Caco-2 (cell line): ENCODE data around the gene LMNB1. TPM values are rescaled to one million over a fixed set of nuclear protein-coding genes. Genes with fewer than 3 reads are reported as not detected.
A peak's percentile ranks its signal among the peaks of the same experiment; 100 is the strongest.
"Not testable (repeated sequence)": the region's sequence is repeated elsewhere in the genome, so short reads cannot be mapped to it uniquely, and the experiment has no call there.

ENCODE experiments used
- BruUV-seq: library from RNA; stranded (reverse); fragments of 400-500 nt; replicated peaks from 2 replicates; lab custom pipeline; 2021; lab: Mats Ljungman, UMichigan
- CTCF ChIA-PET: fragments of 300-600 bp; sonication (Branson Sonifier 250); formaldehyde crosslinking; loops from one replicate; lab custom pipeline; 2022; ENCODE audit warnings: antibody characterized with exemption; lab: Charles Lee
- POLR2A ChIA-PET: fragments of 300-600 bp; sonication (Branson Sonifier 250); formaldehyde crosslinking; loops from one replicate; lab custom pipeline; 2022; ENCODE audit warnings: antibody characterized with exemption; lab: Charles Lee
- DNase-seq, 2 experiments: peaks; one replicate each; pipeline versions ENCODE4 v3.0.0 to v3.0.0-alpha.2; 2020 to 2022
- H3K27me3 ChIP-seq: replicated peaks from 2 replicates; pipeline ENCODE4 v1.6.0; 2011; ENCODE audit warnings: low read length; ENCODE audit not compliant: control insufficient read depth, insufficient read depth
- H3K36me3 ChIP-seq: 2 replicates; pipeline ENCODE4 v1.5.1; 2011; ENCODE audit warnings: low read length; ENCODE audit not compliant: control insufficient read depth, insufficient read depth
- H3K4me1 ChIP-seq: fragments of 250-450 bp; sonication (Bioruptor Pico); 2 replicates; pipeline ENCODE4 v1.5.1; 2020; ENCODE audit warnings: mild to moderate bottlenecking
- H3K4me3 ChIP-seq: 2 replicates; pipeline ENCODE4 v1.5.1; 2011; ENCODE audit warnings: low read depth, mild to moderate bottlenecking, control low read depth, low read length
- H3K9me3 ChIP-seq: fragments of 250-450 bp; sonication (Bioruptor Pico); 2 replicates; pipeline ENCODE4 v1.5.1; 2020; ENCODE audit warnings: mild to moderate bottlenecking, moderate library complexity
- H3K27ac Mint-ChIP-seq: one replicate; pipeline ENCODE4 v1.8.0; 2022; ENCODE audit warnings: mixed read lengths; ENCODE audit not compliant: unreplicated experiment
- H3K27me3 Mint-ChIP-seq: one replicate; pipeline ENCODE4 v1.8.0; 2022; ENCODE audit warnings: mixed read lengths; ENCODE audit not compliant: insufficient read depth, unreplicated experiment
- H3K36me3 Mint-ChIP-seq: one replicate; pipeline ENCODE4 v1.8.0; 2022; ENCODE audit warnings: mild to moderate bottlenecking, mixed read lengths; ENCODE audit not compliant: insufficient read depth, unreplicated experiment
- H3K4me1 Mint-ChIP-seq: one replicate; pipeline ENCODE4 v1.8.0; 2022; ENCODE audit warnings: low read depth, mixed read lengths; ENCODE audit not compliant: unreplicated experiment
- H3K4me3 Mint-ChIP-seq: one replicate; pipeline ENCODE4 v1.8.0; 2022; ENCODE audit warnings: mild to moderate bottlenecking, moderate library complexity, mixed read lengths; ENCODE audit not compliant: unreplicated experiment
- H3K9me3 Mint-ChIP-seq: one replicate; pipeline ENCODE4 v1.8.0; 2022; ENCODE audit warnings: mixed read lengths; ENCODE audit not compliant: unreplicated experiment
- CTCF ChIP-seq, 2 experiments: fragments of 200-600 bp in 1 of 2; IDR thresholded peaks; 1 replicate in 1 of 2; 2 replicates in 1 of 2; pipeline versions ENCODE4 v1.5.1 to v1.8.0; 2011 to 2022; ENCODE audit warnings: antibody characterized with exemption in 1 of 2, control low read depth in 1 of 2, inconsistent platforms in 1 of 2, low read depth in 1 of 2, low read length in 1 of 2, mild to moderate bottlenecking in 1 of 2, moderate library complexity in 1 of 2; ENCODE audit not compliant: insufficient read depth in 1 of 2, severe bottlenecking in 1 of 2, unreplicated experiment in 1 of 2
- intact Hi-C: fragments of 100-400 bp; cut with micrococcal nuclease; formaldehyde crosslinking; loops from one replicate; pipeline ENCODE4 v1.10.0; 2022; ENCODE audit not compliant: unreplicated experiment
- total RNA-seq: library from RNA; stranded (reverse); gene quantifications from 2 replicates; pipeline ENCODE4 v1.2.3, GENCODE V29; 2022

Gene LMNB1
- total RNA-seq, 1 experiment from 2014 or later, result 152 TPM

- H3K4me1 ChIP-seq, result peaks cover 15% of the 10 kb centered on the region
- POLR2A ChIA-PET, result no interaction called here
- intact Hi-C loops, result loop anchor here (1.0 kb wide), 2 partner anchors 104 to 124 kb away; no protein-coding TSS in a partner anchor
Measured at GRCh38 chr5:126780165-126780827, 3.4 kb downstream of the LMNB1 start.

GRCh38 chr5:126788409-126788808 is 11.5 kb downstream of the LMNB1 start:
- H3K9me3 ChIP-seq, CTCF ChIA-PET, H3K27me3 ChIP-seq, H3K4me3 ChIP-seq, BruUV-seq, H3K36me3 ChIP-seq, intact Hi-C loops, H3K27me3 Mint-ChIP-seq, H3K9me3 Mint-ChIP-seq, POLR2A ChIA-PET, H3K4me3 Mint-ChIP-seq, DNase-seq: not testable (repeated sequence)
- Mint-ChIP-seq H3K36me3 (peaks cover 21% of the 10 kb centered on the region), H3K27ac (peak overlapping the region; percentile 40), H3K4me1 (peaks cover 14% of the 10 kb centered on the region)
- H3K4me1 ChIP-seq, result peaks cover 11% of the 10 kb centered on the region

More at GRCh38 chr5:126780165-126780827, 3.4 kb downstream of the LMNB1 start:
- H3K4me3 Mint-ChIP-seq, result no peak overlapping the region
- TF ChIP-seq CTCF (IDR thresholded peaks at IDR 0.05; ENCODE audit: insufficient read depth in 1 of 2, low read depth in 1 of 2, low read length in 1 of 2, severe bottlenecking in 1 of 2, unreplicated experiment in 1 of 2), result peak; percentile 63 to 71
- Histone ChIP-seq H3K27me3 (no peaks in the 10 kb centered on the region), H3K9me3 (no peaks in the 10 kb centered on the region), H3K36me3 (no peaks in the 10 kb centered on the region), H3K4me3 (no peak overlapping the region)
- peaks cover 30% of the 10 kb centered on the region for H3K36me3 Mint-ChIP-seq
- BruUV-seq, result no TSS peak
- H3K27me3 Mint-ChIP-seq, result no peaks in the 10 kb centered on the region
- peak in 1 of 2 experiments; percentile 42 for DNase-seq
- CTCF ChIA-PET, result interaction anchor here (0.6 kb wide), 1 partner anchor 99 kb away, joined by 3 read pairs; no protein-coding TSS in a partner anchor
- H3K27ac Mint-ChIP-seq, result no peak overlapping the region
- peaks cover 6% of the 10 kb centered on the region for H3K4me1 Mint-ChIP-seq
- no peaks in the 10 kb centered on the region for H3K9me3 Mint-ChIP-seq

GRCh38 chr5:126793097-126793496 is 16.2 kb downstream of the LMNB1 start:
- Mint-ChIP-seq H3K27me3 (no peaks in the 10 kb centered on the region), H3K4me1 (peaks cover 8% of the 10 kb centered on the region), H3K27ac (no peak overlapping the region), H3K4me3 (no peak overlapping the region), H3K36me3 (peaks cover 21% of the 10 kb centered on the region), H3K9me3 (no peaks in the 10 kb centered on the region)
- Histone ChIP-seq H3K27me3 (no peaks in the 10 kb centered on the region), H3K9me3 (no peaks in the 10 kb centered on the region), H3K4me1 (peaks cover 5% of the 10 kb centered on the region), H3K4me3 (no peak overlapping the region), H3K36me3 (no peaks in the 10 kb centered on the region)
- no TSS peak for BruUV-seq
- intact Hi-C loops, result no loop called here
- ChIA-PET POLR2A (no interaction called here), CTCF (interaction anchor here (0.9 kb wide), 1 partner anchor 16 kb away, joined by 3 read pairs; no protein-coding TSS in a partner anchor)
- DNase-seq, result no peak
- no peak for TF ChIP-seq CTCF (IDR thresholded peaks at IDR 0.05; ENCODE audit: insufficient read depth in 1 of 2, low read depth in 1 of 2, low read length in 1 of 2, severe bottlenecking in 1 of 2, unreplicated experiment in 1 of 2)

GRCh38 chr5:126793648-126794047 is 16.7 kb downstream of the LMNB1 start:
- H3K4me1 ChIP-seq, H3K4me3 Mint-ChIP-seq, intact Hi-C loops, POLR2A ChIA-PET, H3K36me3 ChIP-seq, H3K9me3 Mint-ChIP-seq, H3K4me1 Mint-ChIP-seq, H3K27ac Mint-ChIP-seq, H3K27me3 ChIP-seq, DNase-seq, CTCF ChIA-PET, H3K9me3 ChIP-seq, BruUV-seq, H3K27me3 Mint-ChIP-seq, H3K4me3 ChIP-seq: not testable (repeated sequence)
- peaks cover 22% of the 10 kb centered on the region for H3K36me3 Mint-ChIP-seq
